BJ (cell line): Measurements from ENCODE around the gene ZNF232. TPM values are rescaled to one million over a fixed set of nuclear protein-coding genes. Genes with fewer than 3 reads are reported as not detected.
"Not testable (repeated sequence)": the region's sequence is repeated elsewhere in the genome, so short reads cannot be mapped to it uniquely, and the experiment has no call there.

Experiments used
- CTCF ChIA-PET: fragments of 350-600 bp; formaldehyde crosslinking; extraction: SDS; loops from one replicate; lab custom pipeline; 2021; ENCODE audit warnings: antibody characterized with exemption, inconsistent platforms; lab: Yijun Ruan, JAX
- POLR2A ChIA-PET: fragments of 300-600 bp; sonication (Branson Sonifier 250); formaldehyde crosslinking; extraction: SDS; loops from one replicate; lab custom pipeline; 2021; ENCODE audit warnings: antibody characterized with exemption; lab: Charles Lee
- DNase-seq: peaks from one replicate; pipeline ENCODE4 v3.0.0-alpha.2; 2011; ENCODE audit warnings: low read depth
- H3K27me3 ChIP-seq: 2 replicates; pipeline ENCODE4 v1.6.0; 2011; ENCODE audit warnings: low read length; ENCODE audit not compliant: control insufficient read depth, insufficient read depth
- H3K36me3 ChIP-seq: 2 replicates; pipeline ENCODE4 v1.5.1; 2011; ENCODE audit warnings: low read length; ENCODE audit not compliant: control insufficient read depth, insufficient read depth
- H3K4me3 ChIP-seq: 2 replicates; pipeline ENCODE4 v1.5.1; 2011; ENCODE audit warnings: low read depth, mild to moderate bottlenecking, control low read depth, low read length
- polyA plus RNA-seq: library from polyadenylated mRNA; depleted of rRNA; stranded (reverse); fragments of >200 nt; gene quantifications from 2 replicates; pipeline ENCODE4 v1.2.3, GENCODE V29; 2011
- TF ChIP-seq, protein P1 (sequence below): IDR thresholded peaks from 2 replicates; pipeline ENCODE4 v1.5.1; 2011; ENCODE audit warnings: low read depth, mild to moderate bottlenecking, control low read depth, inconsistent platforms, low read length, moderate library complexity; ENCODE audit not compliant: insufficient read depth

The ZNF232 gene
- polyA plus RNA-seq, 1 experiment: 3.1 TPM

DNA sequence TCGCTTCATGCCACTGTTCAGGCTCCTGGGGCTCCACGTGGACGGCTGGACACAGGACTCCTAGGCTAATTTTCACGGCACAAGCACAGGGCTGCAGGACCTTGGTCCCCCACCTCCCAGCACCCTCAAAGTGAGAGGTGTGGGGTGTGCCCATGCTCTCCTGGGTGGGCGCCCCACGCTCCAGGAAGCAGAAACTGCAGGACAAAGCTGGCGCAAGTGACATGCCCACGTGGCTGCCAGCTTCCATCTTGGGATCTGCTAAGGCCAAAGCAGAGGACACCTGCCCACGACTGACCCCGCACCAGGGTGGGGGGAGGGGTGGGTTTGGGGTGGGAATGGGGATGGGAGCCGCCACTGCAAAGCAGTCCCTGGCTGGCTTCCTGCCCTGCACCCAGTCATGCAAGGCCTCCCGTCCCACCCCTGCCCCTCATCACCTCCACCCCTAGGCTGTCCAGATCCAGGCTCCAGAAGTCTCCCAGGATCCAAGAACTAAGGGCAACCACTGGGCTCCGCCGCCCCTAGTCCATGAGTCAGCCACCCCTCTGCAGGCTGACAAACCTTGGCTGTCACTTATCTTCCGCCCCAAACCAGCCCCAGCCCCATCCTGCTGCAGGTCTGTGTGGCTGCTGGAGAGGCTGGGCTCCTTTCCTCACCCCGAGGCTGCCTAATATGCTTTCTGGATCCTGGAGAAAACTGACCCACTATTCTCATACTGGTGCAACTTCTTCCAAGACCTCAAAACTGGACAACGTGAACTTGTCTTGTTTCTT lies 15.2 kb upstream of the ZNF232 start:
- TF ChIP-seq, protein P1, sequence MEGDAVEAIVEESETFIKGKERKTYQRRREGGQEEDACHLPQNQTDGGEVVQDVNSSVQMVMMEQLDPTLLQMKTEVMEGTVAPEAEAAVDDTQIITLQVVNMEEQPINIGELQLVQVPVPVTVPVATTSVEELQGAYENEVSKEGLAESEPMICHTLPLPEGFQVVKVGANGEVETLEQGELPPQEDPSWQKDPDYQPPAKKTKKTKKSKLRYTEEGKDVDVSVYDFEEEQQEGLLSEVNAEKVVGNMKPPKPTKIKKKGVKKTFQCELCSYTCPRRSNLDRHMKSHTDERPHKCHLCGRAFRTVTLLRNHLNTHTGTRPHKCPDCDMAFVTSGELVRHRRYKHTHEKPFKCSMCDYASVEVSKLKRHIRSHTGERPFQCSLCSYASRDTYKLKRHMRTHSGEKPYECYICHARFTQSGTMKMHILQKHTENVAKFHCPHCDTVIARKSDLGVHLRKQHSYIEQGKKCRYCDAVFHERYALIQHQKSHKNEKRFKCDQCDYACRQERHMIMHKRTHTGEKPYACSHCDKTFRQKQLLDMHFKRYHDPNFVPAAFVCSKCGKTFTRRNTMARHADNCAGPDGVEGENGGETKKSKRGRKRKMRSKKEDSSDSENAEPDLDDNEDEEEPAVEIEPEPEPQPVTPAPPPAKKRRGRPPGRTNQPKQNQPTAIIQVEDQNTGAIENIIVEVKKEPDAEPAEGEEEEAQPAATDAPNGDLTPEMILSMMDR: no peak
- Histone ChIP-seq H3K27me3 (peaks cover 5% of the 10 kb centered on the region), H3K36me3 (no peaks in the 10 kb centered on the region), H3K4me3 (no peak overlapping the region)
- no peak for DNase-seq
- CTCF ChIA-PET: no interaction called here
- POLR2A ChIA-PET: no interaction called here

DNA sequence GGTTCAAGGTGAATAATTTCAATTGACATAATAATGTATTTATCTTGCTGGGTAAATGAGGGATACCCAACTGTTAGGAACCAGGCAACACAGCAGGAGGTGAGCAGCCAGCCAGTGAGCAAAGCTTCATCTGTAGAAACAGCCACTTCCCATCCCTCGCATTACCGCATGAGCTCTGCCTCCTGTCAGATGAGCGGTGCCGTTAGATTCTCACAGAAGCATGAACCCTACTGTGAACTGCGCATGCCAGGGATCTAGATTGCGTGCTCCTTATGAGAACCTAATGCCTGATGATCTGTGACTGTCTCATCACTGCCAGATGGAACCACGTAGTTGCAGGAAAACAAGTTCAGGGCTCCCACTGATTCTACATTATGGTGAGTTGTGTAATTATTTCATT lies 13.2 kb upstream of the ZNF232 start:
- DNase-seq, H3K4me3 ChIP-seq, H3K36me3 ChIP-seq, CTCF ChIA-PET, H3K27me3 ChIP-seq, POLR2A ChIA-PET: not testable (repeated sequence)

DNA sequence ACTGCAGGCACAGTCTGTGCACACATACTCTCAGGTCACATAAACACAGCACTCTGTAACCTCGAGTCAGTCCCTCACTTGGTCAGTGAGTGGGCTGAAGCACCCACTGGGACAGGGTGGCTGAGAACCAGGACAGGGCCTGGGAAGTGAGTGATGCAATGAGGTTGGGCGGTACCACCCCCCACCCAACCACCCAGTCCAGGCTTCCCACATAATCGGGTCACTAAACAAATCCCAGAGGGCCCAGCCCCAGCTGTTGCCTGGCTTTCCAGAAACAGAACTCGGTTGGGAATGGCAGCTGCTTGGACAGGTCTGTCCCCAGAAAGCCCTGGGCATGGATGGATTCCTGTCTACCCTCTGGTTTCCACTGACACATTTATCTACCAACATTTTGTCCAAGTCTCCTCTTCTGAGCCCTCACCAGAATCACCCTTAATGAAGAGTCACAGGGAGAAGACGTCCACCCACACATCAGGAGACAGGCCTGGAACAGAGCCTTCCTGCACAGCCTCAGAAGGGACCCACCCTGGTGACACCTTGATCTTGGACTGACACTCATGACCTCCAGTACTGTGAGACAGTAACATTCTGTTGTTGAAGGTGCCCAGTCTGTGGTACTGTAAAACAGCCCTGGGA lies 12.6 kb upstream of the ZNF232 start:
- DNase-seq, H3K27me3 ChIP-seq, POLR2A ChIA-PET, H3K4me3 ChIP-seq, CTCF ChIA-PET, H3K36me3 ChIP-seq: not testable (repeated sequence)

DNA sequence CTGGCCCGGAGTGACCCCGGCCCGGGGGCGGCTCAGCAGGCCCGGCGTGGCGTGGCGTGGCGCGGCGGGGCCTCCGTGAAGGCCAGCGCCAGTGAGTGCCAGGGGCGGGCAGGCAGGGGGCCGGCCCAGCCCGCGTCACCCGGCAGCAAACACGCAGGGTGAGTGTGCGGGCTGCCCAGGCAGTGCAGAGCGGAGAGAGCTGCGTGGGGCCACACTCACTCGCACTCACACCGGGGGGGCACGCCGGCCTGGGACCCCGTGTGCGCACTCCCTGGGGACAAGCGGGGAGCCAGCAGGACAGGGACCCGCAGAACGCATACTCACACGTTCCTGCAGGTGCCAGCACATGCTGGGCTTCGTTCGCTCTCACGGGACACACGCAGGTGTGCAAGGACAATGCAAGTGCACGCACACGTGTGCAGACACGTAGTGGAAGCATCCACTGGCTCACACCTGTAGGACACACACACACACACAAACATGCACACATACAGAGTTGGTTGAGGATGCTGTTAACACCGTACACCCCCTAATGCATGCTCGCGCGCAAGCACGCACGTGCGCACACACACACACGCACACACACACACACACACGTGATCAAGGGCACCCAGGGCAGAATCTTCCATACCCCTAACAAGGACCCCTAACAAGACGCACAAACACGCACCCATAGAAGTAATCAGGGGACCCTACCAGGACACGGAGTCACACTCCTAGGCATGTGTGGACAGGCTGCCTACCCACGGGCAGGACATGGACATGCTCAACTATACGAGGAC lies 11.9 kb upstream of the ZNF232 start:
- CTCF ChIA-PET: no interaction called here
- H3K27me3 ChIP-seq: peaks cover 7% of the 10 kb centered on the region
- POLR2A ChIA-PET: no interaction called here

DNA sequence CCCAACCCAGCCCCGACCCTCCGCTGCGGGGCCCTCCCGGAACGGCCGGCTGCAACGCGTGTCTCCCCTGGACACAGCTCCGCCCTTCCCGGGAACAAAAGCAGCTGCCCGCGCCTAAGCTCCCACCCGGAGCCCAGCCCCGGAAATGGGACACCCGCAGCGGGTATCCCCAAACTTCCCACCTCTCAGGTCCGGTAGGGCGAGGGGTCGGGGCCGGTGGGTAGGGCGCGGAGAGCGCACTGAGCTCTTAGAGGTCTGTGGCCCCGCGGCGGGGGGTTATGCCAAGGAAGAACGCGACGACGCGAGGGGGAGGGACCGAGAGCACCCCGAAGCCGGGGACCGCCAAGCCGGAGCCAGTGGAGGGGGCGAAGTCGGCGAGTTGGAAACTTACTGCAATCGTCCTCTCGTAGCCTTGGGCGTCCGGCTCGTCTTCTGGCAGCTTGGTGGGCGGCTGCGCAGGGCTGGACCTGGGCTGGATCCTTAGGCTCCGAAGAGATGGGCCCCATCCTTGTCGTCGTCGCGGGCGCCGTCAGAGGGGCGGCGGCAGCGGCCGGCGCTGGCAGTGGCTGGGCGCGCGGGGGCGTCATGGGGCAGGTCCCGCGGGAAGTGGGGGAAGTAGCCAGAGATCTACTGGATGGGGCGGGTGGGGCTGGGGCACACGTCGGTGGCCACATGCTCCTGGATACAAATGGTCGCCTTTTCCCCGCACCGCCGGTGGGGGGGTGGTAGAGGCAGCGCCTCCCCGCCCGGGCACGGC lies 11.1 kb upstream of the ZNF232 start:
- CTCF ChIA-PET: interaction anchor here (0.9 kb wide), 1 partner anchor 9 kb away, joined by 3 read pairs; no protein-coding TSS in a partner anchor
- no peak for DNase-seq
- H3K4me3 ChIP-seq: peak overlapping the region; percentile 55
- peaks cover 12% of the 10 kb centered on the region for H3K27me3 ChIP-seq
- POLR2A ChIA-PET: no interaction called here
- TF ChIP-seq, protein P1: no peak
- H3K36me3 ChIP-seq: no peaks in the 10 kb centered on the region

More for the DNA sequence above, 11.9 kb upstream of the ZNF232 start:
- H3K4me3 ChIP-seq: peak overlapping the region; percentile 55
- H3K36me3 ChIP-seq: no peaks in the 10 kb centered on the region
- TF ChIP-seq, protein P1: no peak
- no peak for DNase-seq

DNA sequence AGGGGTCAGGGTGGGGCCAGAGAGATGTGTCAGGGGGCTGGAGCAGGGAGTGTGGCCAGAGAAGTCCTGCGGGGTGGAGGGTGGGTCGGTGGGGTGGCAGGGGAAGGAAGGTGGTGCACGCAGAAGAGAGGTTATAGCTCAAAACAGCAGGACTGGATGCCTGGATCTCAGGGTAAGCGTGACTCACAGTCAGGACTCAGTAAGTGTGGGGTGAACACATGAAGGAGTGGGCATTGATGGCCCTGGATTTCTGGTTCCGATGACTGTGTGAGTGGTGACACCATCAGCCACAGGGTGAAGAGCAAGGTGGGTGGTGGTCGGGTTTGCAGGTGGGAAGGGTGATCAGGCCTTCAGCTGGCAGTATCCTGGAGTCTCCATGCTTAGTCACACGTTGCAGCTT lies 10.4 kb upstream of the ZNF232 start:
- peak overlapping the region; percentile 55 for H3K4me3 ChIP-seq
- POLR2A ChIA-PET: not testable (repeated sequence)

More for the DNA sequence above, 10.4 kb upstream of the ZNF232 start:
- peaks cover 14% of the 10 kb centered on the region for H3K27me3 ChIP-seq
- DNase-seq, H3K36me3 ChIP-seq: not testable (repeated sequence)
- CTCF ChIA-PET: interaction anchor here (0.9 kb wide), 1 partner anchor 8 kb away, joined by 3 read pairs; no protein-coding TSS in a partner anchor
